HG03196 (cell line): ENCODE measurements around the gene STARD6.
"Not testable (repeated sequence)": the region's sequence is repeated elsewhere in the genome, so short reads cannot be mapped to it uniquely, and the experiment has no call there.

Experiments
- ATAC-seq: cut with Tn5 transposase; IDR thresholded peaks from one replicate; pipeline ENCODE4 v1.9.1; 2021; ENCODE audit not compliant: unreplicated experiment

Gene STARD6, protein sequence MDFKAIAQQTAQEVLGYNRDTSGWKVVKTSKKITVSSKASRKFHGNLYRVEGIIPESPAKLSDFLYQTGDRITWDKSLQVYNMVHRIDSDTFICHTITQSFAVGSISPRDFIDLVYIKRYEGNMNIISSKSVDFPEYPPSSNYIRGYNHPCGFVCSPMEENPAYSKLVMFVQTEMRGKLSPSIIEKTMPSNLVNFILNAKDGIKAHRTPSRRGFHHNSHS

DNA sequence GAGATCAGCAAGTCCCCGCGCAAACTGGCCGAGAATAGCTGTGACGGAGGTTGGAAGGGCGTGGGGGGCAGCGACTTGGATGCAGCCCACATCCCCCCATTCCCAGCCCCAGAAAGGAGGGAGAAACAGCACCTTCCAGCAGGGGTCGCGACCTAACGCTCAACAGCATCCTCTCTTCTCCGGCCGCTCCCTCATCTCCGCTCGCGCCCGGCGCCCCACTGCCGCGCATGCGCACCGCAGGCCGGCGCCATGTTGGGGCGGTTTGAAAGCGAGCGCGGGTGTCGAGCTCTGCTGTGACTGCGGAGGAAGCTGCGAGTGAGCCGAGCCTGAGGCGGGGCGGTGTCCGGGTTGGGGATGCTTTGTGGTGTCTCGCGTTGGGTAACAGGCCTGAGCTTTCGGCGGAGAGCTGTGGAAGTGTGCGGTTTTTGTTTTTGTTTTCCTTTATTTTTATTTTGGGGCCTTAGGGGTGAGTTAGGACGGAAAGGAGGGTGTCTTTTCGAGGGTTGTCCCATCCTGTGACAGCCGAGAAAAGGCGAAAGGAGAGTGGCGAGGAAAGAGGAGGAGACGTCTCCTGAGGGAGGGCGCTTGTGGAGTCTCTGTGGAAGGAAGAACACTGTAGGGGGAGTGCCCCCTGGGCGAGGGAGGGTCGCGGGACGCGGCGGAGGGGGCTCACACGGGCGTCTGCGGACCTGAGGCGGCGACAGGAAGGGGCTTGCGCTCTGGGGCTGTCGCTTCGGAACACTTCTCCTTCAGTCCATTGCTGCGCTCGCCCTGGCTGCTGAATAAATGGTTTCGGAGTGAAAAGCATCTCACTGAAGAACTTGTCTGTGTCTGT, at the start of gene STARD6, which contains the start of gene C18orf54:
TSS of gene STARD6 (minus strand) at position 199 of the 835 bp plus-strand sequence. CDS start 3,285 bp downstream, outside the sequence.
TSS of gene C18orf54 (plus strand) at position 247 of the 835 bp plus-strand sequence. CDS start 2,667 bp downstream, outside the sequence.
- peak; percentile 90 for ATAC-seq

- no peak for ATAC-seq
Observed at GRCh38 chr18:54405290-54405689, 47.6 kb upstream of the STARD6 start.

- ATAC-seq, result no peak
Observed at GRCh38 chr18:54396760-54397159, 39.1 kb upstream of the STARD6 start.

- ATAC-seq, result no peak
Observed at GRCh38 chr18:54393648-54394294, 36.1 kb upstream of the STARD6 start.

GRCh38 chr18:54392543-54393023, 34.9 kb upstream of the STARD6 start:
- ATAC-seq, result peak; percentile 61

GRCh38 chr18:54390838-54391237, 33.2 kb upstream of the STARD6 start:
- ATAC-seq, result no peak

DNA sequence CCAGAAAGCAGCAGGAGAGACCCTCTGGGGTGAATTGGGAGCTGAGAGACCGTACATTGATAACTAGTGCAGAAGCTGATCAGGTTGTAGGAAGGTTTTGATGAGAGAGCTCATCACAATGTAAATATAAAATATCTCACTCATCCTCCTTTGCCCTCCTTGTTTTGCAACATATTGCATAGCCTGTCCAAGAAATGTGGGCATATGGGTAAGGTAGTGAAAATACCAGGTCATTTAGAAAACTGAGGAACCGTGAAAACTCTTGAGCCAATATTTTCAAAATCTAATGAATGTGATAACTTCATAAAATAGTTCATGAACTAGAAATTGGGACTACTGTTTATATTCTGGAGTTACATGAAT, 31.5 kb upstream of the STARD6 start:
- no peak for ATAC-seq

- ATAC-seq, result peak; percentile 97
Observed at GRCh38 chr18:54388203-54389142, 30.8 kb upstream of the STARD6 start.

DNA sequence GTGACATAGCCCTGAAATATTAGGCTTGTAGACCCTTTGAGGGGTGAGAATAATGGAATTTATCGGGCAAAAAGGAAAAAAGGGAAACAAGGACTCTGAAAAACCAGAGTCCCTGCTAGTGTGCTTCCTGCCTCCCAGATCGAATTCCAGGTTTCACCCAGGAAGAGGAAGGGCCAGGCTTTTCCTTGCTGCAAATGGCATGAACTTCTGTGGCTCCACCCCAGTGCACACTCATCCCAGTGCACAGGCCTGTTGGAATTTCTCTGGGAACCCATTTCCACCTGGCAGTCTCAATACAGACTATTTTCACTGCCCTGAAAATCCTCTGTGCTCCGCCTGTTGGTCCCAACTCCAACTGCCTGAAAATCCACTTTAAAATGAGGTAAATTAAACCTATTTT, 30.0 kb upstream of the STARD6 start:
- ATAC-seq, result no peak

DNA sequence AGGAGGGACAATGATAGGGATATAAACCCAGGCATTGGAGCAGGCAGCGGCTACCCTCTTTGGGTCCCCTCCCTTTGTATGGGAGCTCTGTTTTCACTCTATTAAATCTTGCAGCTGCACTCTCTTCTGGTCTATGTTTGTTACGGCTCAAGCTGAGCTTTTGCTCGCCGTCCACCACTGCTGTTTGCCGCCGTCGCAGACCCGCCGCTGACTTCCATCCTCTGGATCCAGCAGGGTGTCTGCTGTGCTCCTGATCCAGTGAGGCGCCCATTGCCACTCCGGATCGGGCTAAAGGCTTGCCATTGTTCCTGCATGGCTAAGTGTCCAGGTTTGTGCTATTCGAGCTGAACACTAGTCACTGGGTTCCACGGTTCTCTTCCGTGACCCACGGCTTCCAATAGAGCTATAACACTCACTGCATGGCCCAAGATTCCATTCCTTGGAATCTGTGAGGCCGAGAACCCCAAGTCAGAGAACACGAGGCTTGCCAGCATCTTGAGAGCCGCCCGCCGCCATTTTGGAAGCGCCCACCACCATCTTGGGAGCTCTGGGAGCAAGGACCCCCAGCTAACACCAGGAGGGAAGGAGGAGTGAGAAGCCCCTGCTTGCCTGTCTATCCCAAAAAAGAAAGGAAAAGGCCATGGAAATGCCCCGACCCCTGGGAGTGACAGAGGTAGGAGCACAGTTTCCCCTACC, 29.3 kb upstream of the STARD6 start:
- ATAC-seq, result not testable (repeated sequence)

DNA sequence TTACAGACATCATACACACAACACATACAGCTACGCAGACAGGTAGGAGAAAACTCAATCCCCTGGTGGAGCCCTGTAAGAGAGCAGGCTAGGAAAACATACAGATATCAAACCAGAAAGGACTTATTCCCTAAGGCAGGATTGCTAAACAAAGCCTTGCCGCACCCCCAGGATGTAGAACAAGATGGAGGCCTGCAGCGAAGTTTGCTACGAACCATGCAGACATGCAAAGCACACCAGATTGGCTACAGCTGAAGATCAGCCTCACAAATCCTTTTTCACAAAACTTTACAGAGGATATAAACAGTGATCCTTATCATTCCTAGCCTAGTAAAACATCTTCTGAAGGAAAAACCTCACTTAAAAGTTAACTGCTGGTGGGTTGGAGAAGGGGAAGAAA, 28.4 kb upstream of the STARD6 start:
- no peak for ATAC-seq

DNA sequence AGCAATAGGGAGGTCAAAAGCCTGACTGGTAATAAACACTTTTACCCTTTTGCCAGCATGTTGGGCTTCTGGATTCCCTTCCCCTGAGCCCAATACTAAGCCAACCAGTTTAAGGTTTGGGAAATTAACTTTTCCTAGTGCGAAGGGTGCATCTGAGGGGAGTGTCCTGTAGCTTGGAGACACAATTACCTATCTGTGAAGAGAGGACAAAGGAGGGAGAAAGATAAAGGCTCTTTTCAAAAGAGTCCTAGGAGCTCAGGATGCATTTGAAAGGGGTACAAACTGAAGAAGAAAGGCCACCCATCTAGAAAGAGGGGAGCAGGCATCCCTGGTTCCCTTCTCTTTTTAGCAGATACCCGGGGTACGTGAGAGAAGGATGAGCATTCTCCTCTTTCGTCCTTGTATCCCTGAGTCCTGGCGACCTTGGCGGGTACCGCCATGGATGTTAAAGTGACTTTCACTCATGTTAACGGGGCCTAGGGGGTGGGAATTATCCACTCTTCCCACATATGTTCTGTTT, 25.1 kb upstream of the STARD6 start:
- no peak for ATAC-seq

DNA sequence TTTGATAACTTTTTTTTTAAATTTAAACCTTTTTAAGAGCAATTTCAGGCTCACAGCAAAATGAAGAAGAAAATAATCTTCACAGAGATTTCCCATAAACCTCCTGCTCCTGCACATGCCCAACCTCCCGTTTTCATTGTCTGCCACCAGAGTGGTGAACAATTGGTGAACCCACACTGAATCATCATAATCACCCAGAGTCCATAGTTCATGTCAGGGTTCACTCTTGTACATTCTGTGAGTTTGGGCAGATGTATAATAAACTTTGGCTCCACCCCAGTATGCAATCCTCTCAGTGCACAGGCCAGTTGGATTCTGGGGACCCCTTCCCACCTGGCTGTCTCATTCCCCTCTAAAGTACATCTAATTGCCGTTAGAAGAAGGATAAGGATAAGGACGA, 24.4 kb upstream of the STARD6 start:
- no peak for ATAC-seq

GRCh38 chr18:54381640-54382039, 24.0 kb upstream of the STARD6 start:
- ATAC-seq, result no peak

DNA sequence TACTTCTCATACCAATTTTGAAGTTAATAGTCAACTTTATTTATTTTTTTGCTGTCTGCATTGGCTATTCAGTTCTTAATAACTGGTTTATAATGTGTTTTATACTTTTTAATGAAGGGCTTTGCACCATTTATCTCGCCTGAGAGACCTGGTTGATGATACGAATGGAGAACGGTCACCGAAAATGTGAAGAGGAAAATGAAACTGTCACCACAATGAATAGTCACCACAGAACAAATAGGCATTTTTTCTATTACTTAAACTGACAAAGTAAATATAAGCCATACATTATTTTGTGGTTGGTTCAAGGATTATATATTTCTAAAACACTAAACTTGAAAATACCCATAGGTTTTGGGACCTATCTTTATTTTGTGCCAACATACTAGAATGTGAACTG, 20.4 kb upstream of the STARD6 start:
- ATAC-seq, result no peak

DNA sequence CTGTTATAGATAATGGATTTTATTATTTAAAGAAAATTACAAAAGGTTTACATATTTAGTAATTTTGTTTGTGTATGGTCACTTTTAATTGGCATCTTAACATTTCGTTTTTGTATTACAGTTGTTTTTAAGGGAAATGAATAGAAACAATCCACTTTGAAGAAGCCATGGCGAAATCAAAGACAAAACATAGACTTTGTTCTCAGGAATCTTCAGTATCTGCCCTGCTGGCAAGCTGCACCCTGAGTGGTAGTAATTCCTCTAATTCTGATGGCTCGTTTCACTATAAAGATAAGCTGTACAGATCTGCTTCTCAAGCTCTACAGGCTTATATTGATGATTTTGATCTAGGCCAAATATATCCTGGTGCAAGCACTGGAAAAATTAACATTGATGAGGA, 2.7 kb upstream of the STARD6 start:
- no peak for ATAC-seq

GRCh38 chr18:54359233-54359632, 1.6 kb upstream of the STARD6 start:
- no peak for ATAC-seq

GRCh38 chr18:54358495-54359040, 910 bp upstream of the STARD6 start:
- ATAC-seq, result no peak

- ATAC-seq, result no peak
Observed at GRCh38 chr18:54357082-54357659, 487 bp downstream of the STARD6 start.
